Endothelial cell of umbilical vein (primary cell): ENCODE results near the gene ZBTB44. TPM values are rescaled to one million over a fixed set of nuclear protein-coding genes. Genes with fewer than 3 reads are reported as not detected.

Experiments
- BruUV-seq: library from RNA; stranded (reverse); fragments of 400-500 nt; replicated peaks from 2 replicates; lab custom pipeline; 2021; lab: Mats Ljungman, UMichigan
- CTCF ChIA-PET: fragments of 300-600, 350-600 bp; sonication (Branson Sonifier 250); formaldehyde crosslinking; loops from one replicate; lab custom pipeline; 2021; ENCODE audit warnings: antibody characterized with exemption, inconsistent platforms; lab: Charles Lee
- POLR2A ChIA-PET: fragments of 300-600, 350-600 bp; sonication (Branson Sonifier 250); formaldehyde crosslinking; loops from one replicate; lab custom pipeline; 2021; ENCODE audit warnings: antibody characterized with exemption, inconsistent platforms; lab: Charles Lee
- DNase-seq: peaks from one replicate; pipeline ENCODE4 v3.0.0-alpha.2; 2011; ENCODE audit warnings: low read depth, low spot score
- FAIRE-seq: peaks from 2 replicates; lab custom pipeline; 2011; peaks lifted over from hg19 to GRCh38; lab: Jason Lieb, UNC
- H2AFZ ChIP-seq: 2 replicates; pipeline ENCODE4 v1.6.0; 2012; ENCODE audit warnings: low read depth, low read length, control low read depth, inconsistent platforms
- H3K27ac ChIP-seq: 2 replicates; pipeline ENCODE4 v1.5.1; 2011; ENCODE audit warnings: low read depth, mild to moderate bottlenecking, control low read depth, low read length, moderate library complexity; ENCODE audit not compliant: insufficient read depth
- H3K27me3 ChIP-seq, 2 experiments: 2 replicates each; pipeline versions ENCODE4 v1.6.0 to v1.6.1; 2011; ENCODE audit warnings: low read length in 2 of 2, mixed read lengths in 1 of 2; ENCODE audit not compliant: control insufficient read depth in 2 of 2, insufficient read depth in 2 of 2
- H3K36me3 ChIP-seq, 2 experiments: 2 replicates in 1 of 2; 3 replicates in 1 of 2; pipeline ENCODE4 v1.5.1; 2011; ENCODE audit warnings: low read length in 2 of 2, mild to moderate bottlenecking in 1 of 2, moderate library complexity in 1 of 2; ENCODE audit not compliant: control insufficient read depth in 2 of 2, insufficient read depth in 2 of 2; ENCODE audit errors: extremely low read depth in 1 of 2
- H3K4me1 ChIP-seq: 3 replicates; pipeline ENCODE4 v1.5.1; 2011; ENCODE audit warnings: mild to moderate bottlenecking, low read length; ENCODE audit not compliant: control insufficient read depth, insufficient read depth; ENCODE audit errors: extremely low read depth
- H3K4me2 ChIP-seq: 2 replicates; pipeline ENCODE4 v1.6.1; 2011; ENCODE audit warnings: low read length, control low read depth, mixed read lengths; ENCODE audit not compliant: insufficient read depth
- H3K4me3 ChIP-seq, 3 experiments: fragments of 200-600 bp in 1 of 3; sonication (generic), shearing (Covaris generic) in 1 of 3; replicated peaks in 1 of 3; 2 replicates each; pipeline ENCODE4 v1.5.1; 2011 to 2016; ENCODE audit warnings: control low read depth in 3 of 3, low read length in 3 of 3, mild to moderate bottlenecking in 2 of 3, inconsistent platforms in 1 of 3, low read depth in 1 of 3, moderate library complexity in 1 of 3; ENCODE audit not compliant: insufficient read depth in 1 of 3
- H3K79me2 ChIP-seq: 2 replicates; pipeline ENCODE4 v1.6.0; 2012; ENCODE audit warnings: low read length, inconsistent platforms; ENCODE audit not compliant: control insufficient read depth, insufficient read depth
- H3K9ac ChIP-seq: replicated peaks from 2 replicates; pipeline ENCODE3; 2011; ENCODE audit warnings: low read length, control low read depth; ENCODE audit not compliant: insufficient read depth; ENCODE audit errors: extremely low read depth
- H3K9me1 ChIP-seq: replicated peaks from 3 replicates; pipeline ENCODE4 v1.6.0; 2011; ENCODE audit warnings: mild to moderate bottlenecking, low read length; ENCODE audit not compliant: control insufficient read depth, insufficient read depth; ENCODE audit errors: extremely low read depth
- H3K9me3 ChIP-seq: replicated peaks from 2 replicates; pipeline ENCODE4 v1.5.1; 2012; ENCODE audit warnings: low read length, inconsistent platforms; ENCODE audit not compliant: control insufficient read depth, insufficient read depth
- H4K20me1 ChIP-seq: replicated peaks from 2 replicates; pipeline ENCODE3; 2011; ENCODE audit warnings: mild to moderate bottlenecking, low read length; ENCODE audit not compliant: control insufficient read depth, insufficient read depth; ENCODE audit errors: extremely low read depth
- EZH2 ChIP-seq: IDR thresholded peaks from 2 replicates; pipeline ENCODE4 v1.6.1; 2012; ENCODE audit warnings: borderline replicate concordance, low read depth, mild to moderate bottlenecking, moderate library complexity, low read length, inconsistent platforms; ENCODE audit not compliant: severe bottlenecking
- FOS ChIP-seq: IDR thresholded peaks from 2 replicates; pipeline ENCODE4 v1.6.1; 2011; ENCODE audit warnings: mild to moderate bottlenecking, low read length, moderate library complexity, borderline replicate concordance; ENCODE audit not compliant: insufficient read depth
- GATA2 ChIP-seq: IDR thresholded peaks from 2 replicates; pipeline ENCODE4 v1.7.0; 2011; ENCODE audit warnings: low read depth, mild to moderate bottlenecking, moderate library complexity, mixed read lengths, low read length; ENCODE audit not compliant: insufficient read length, insufficient read depth
- JUN ChIP-seq: IDR thresholded peaks from 2 replicates; pipeline ENCODE4 v1.6.1; 2011; ENCODE audit warnings: borderline replicate concordance, low read depth; ENCODE audit not compliant: insufficient read length, insufficient read depth
- MAX ChIP-seq: IDR thresholded peaks from 2 replicates; pipeline ENCODE4 v1.6.1; 2011; ENCODE audit not compliant: insufficient read depth, insufficient read length
- MYC ChIP-seq: IDR thresholded peaks from one replicate; pipeline ENCODE4 v1.6.1; 2011; ENCODE audit warnings: mild to moderate bottlenecking, low read depth, low read length
- POLR2A ChIP-seq: IDR thresholded peaks from 2 replicates; pipeline ENCODE4 v1.6.1; 2012; ENCODE audit warnings: low read depth, mild to moderate bottlenecking, control low read depth, low read length
- POLR2AphosphoS5 ChIP-seq: IDR thresholded peaks from 2 replicates; pipeline ENCODE4 v1.6.1; 2012; ENCODE audit warnings: low read depth, mild to moderate bottlenecking, control low read depth, low read length, moderate library complexity; ENCODE audit not compliant: insufficient read depth
- dilution Hi-C: fragments of 300-500 bp; cut with MboI; formaldehyde crosslinking; loops from one replicate; pipeline ENCODE4 v1.15.0; 2019; ENCODE audit warnings: low sequenced_read_pairs; ENCODE audit not compliant: extremely low pct_ligation_motif_present
- intact Hi-C: fragments of 100-400 bp; cut with micrococcal nuclease; formaldehyde crosslinking; loops from one replicate; pipeline ENCODE4 v1.10.0; 2022
- polyA plus RNA-seq, 4 experiments: library from polyadenylated mRNA; depleted of rRNA in 3 of 4; stranded (reverse) in 3 of 4; unstranded in 1 of 4; fragments of >200 nt; gene quantifications; 2 replicates each; pipeline versions ENCODE4 v1.2.1 to v1.2.3, GENCODE V29; 2011 to 2012; ENCODE audit warnings: missing spikeins in 1 of 4
- total RNA-seq: library from RNA; stranded (reverse); gene quantifications from 2 replicates; pipeline ENCODE4 v1.2.3, GENCODE V29; 2021
- TF ChIP-seq, protein P1 (sequence below), 2 donors: IDR thresholded peaks; 1 replicate in 1 of 2; 2 replicates in 1 of 2; pipeline ENCODE4 v1.5.1; 2011; ENCODE audit warnings: low read length in 2 of 2, mild to moderate bottlenecking in 2 of 2, moderate library complexity in 2 of 2, control low read depth in 1 of 2, inconsistent platforms in 1 of 2, low read depth in 1 of 2; ENCODE audit not compliant: insufficient read depth in 1 of 2; ENCODE audit errors: extremely low read depth in 1 of 2

ZBTB44 gene
- total and polyA plus RNA-seq, 2 donors (not counting 3 experiments of a cell fraction or from before 2014, with no cell fraction given), result 8.7 to 24.4 TPM

DNA sequence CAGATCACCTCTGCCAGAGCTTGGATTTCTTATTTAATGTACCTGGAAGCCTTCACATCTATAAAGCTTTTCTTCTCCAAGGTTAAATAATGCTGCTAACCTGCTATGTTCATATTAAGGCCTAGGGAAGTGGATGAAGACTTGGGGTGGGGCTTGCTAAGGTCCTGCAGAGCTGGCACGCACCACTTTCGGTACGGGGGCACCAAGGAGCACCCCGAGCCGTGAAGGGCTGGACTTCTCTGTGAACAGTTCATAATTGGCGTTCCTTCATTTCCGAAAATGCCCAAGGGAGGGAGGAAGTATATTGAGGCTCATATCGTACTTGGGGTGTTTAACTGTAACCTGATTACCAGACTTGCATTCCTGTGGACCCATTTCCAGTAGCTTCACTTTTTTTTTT lies 95.6 kb downstream of the ZBTB44 start:
- no peaks in the 10 kb centered on the region for H3K36me3 ChIP-seq
- no peak overlapping the region for H2AFZ ChIP-seq
- CTCF ChIA-PET, result no interaction called here
- TF ChIP-seq POLR2AphosphoS5 (no peak), MYC (no peak), JUN (no peak), GATA2 (no peak)
- TF ChIP-seq, protein P1, sequence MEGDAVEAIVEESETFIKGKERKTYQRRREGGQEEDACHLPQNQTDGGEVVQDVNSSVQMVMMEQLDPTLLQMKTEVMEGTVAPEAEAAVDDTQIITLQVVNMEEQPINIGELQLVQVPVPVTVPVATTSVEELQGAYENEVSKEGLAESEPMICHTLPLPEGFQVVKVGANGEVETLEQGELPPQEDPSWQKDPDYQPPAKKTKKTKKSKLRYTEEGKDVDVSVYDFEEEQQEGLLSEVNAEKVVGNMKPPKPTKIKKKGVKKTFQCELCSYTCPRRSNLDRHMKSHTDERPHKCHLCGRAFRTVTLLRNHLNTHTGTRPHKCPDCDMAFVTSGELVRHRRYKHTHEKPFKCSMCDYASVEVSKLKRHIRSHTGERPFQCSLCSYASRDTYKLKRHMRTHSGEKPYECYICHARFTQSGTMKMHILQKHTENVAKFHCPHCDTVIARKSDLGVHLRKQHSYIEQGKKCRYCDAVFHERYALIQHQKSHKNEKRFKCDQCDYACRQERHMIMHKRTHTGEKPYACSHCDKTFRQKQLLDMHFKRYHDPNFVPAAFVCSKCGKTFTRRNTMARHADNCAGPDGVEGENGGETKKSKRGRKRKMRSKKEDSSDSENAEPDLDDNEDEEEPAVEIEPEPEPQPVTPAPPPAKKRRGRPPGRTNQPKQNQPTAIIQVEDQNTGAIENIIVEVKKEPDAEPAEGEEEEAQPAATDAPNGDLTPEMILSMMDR (IDR thresholded peaks at IDR 0.05; ENCODE audit: extremely low read depth in 1 of 2, insufficient read depth in 1 of 2, low read depth in 1 of 2, low read length in 2 of 2), result no peak
- H3K9me1 ChIP-seq, result no peaks in the 10 kb centered on the region
- no peak overlapping the region for H3K4me3 ChIP-seq
- H3K27me3 ChIP-seq, result peaks cover 3 to 7% of the 10 kb centered on the region in 2 experiments
- POLR2A ChIA-PET, result no interaction called here
- no peaks in the 10 kb centered on the region for H4K20me1 ChIP-seq
- intact Hi-C loops, result no loop called here
- H3K4me2 ChIP-seq, result no peak overlapping the region
- DNase-seq (no peak), FAIRE-seq (no peak)
- no peaks in the 10 kb centered on the region for H3K4me1 ChIP-seq
- dilution Hi-C loops, result no loop called here
- no peak overlapping the region for H3K9ac ChIP-seq
- H3K79me2 ChIP-seq, result no peaks in the 10 kb centered on the region
- no peak overlapping the region for H3K27ac ChIP-seq
- no peaks in the 10 kb centered on the region for H3K9me3 ChIP-seq
- BruUV-seq, result no TSS peak

- intact Hi-C loops, result no loop called here
- dilution Hi-C loops, result no loop called here
- no peak overlapping the region for H3K27ac ChIP-seq
- FAIRE-seq (no peak), DNase-seq (no peak)
- no peaks in the 10 kb centered on the region for H3K36me3 ChIP-seq
- H3K9me3 ChIP-seq, result no peaks in the 10 kb centered on the region
- no TSS peak for BruUV-seq
- H3K4me3 ChIP-seq, result no peak overlapping the region
- no peaks in the 10 kb centered on the region for H3K79me2 ChIP-seq
- no peaks in the 10 kb centered on the region for H4K20me1 ChIP-seq
- no peak overlapping the region for H2AFZ ChIP-seq
- TF ChIP-seq POLR2AphosphoS5 (no peak), MYC (no peak), MAX (no peak), JUN (no peak), FOS (no peak), POLR2A (no peak), EZH2 (no peak)
- TF ChIP-seq, protein P1 (IDR thresholded peaks at IDR 0.05; ENCODE audit: extremely low read depth in 1 of 2, insufficient read depth in 1 of 2, low read depth in 1 of 2, low read length in 2 of 2), result no peak
- ChIA-PET POLR2A (no interaction called here), CTCF (no interaction called here)
- peaks cover 3 to 7% of the 10 kb centered on the region in 2 experiments for H3K27me3 ChIP-seq
- no peak overlapping the region for H3K4me2 ChIP-seq
- no peak overlapping the region for H3K9ac ChIP-seq
- no peaks in the 10 kb centered on the region for H3K4me1 ChIP-seq
- no peaks in the 10 kb centered on the region for H3K9me1 ChIP-seq
These were observed 96.1 kb downstream of the ZBTB44 start for GRCh38 chr11:130218501-130219070.
